Measurements from ENCODE around the gene LTBP1.
"Not testable (repeated sequence)": the region's sequence is repeated elsewhere in the genome, so short reads cannot be mapped to it uniquely, and the experiment has no call there.

The LTBP1 gene

DNA sequence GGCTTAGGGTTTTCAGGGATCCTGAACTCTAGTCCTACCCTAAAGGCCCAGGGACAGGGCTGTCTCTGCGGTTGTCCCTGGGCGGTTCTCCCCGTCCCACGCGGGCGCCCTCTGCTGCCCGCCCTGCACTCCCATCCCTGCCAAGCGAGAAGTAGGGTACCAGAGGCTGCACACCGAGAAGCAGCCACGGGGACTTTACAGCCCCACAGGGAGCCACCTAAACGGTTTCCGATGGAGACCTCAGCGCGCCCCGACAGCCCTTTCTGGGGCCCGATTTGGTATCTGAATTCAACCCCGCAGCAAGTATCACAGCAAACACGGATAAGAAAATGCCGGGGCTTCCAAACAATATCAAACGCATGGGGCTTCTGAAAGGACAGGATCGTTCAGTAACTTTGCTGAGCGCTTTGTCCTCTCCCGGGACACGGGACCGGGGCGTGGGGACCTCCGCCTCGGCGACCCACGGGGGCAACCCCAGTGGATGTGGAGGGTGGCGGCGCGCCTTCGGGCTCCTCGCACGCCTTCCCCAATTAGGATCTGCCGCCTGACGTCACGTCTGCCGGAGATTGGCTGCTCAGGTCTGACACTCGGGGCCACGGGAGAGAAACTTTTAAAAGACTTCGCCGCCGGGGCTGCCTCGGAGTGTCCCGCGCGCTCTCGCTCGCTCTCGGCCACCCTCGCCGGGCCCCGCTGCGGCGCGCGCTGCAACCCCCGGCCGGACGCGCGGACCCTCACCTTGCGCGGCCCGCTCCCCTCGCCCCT lies at the start of gene LTBP1:
LTBP1 (plus strand) TSS at position 640 of the 762 bp plus-strand sequence. CDS start 372 bp downstream, outside the sequence.
- DNase-seq = no peak

DNA sequence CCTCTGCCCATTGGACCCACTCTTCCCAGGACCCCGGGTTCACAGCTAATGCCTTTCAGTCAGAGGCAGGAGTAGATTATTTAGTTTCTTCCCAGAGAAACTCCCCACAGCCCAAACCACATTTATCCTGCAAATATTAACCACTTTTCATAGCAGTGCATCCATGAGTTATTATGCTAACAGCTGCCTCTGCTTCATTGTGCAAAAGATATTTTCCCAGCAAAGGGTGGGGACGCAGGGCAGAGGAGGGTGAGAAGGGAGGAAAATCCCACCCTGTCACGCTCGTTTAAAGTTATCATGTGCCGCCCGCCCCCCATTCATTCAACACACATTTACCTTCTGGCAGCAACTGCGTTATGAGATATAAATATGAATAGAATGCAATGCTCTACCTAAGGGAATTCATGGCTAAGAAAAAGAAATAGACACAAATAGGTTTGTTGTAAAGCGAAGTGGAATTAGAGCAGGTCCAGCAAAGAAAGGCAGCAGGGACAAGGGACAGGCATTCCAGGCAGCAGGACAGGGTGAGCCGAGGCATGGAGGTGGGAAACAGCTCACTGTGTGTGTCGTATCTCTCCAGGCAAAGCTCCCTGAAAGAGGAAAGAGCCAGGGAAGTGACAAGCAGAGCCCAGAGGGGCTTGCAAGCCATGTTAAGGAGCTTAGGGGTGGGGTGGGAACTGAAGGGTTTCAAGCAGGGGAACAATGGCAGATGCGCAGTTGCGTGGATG lies 46.3 kb upstream of the LTBP1 start:
- no peak for DNase-seq

DNA sequence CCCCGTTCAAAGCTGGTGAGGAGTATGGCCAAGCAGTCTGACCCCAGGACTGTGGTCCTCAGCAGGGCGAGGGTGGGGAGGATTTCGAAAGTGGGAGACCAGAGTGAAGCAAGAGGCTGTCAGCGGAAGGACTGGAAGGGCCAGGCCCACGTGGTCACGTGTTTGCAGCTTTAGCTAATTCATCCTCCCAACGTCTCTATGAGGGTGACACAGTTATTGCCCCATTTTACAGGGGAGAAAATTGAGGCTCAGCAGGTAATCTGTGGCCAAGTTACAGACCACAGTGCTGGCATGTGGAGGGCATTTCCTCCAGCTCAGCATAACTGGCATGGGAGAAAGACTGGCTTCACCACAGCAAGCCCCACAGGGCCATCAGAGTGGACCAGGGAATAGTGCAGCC lies 45.4 kb upstream of the LTBP1 start:
- DNase-seq = peak; percentile 35

DNA sequence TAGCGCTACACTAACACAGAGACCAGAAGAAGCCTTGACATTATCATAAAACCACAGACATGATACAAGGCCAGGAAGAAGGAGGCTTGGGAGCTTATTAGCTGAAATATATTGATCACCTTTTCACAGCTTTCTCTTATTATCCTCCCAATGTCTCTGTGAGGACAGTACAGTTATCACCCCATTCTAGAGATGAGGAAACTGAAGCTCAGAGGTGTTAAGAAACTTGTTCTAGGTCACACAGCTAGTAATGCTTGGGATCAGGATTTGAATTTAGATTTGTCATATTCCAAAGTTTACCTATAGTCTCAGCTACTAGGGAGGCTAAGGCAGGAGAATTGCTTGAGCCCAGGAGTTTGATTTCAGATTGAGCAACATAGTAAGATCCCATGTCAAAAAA lies 44.6 kb upstream of the LTBP1 start:
- no peak for DNase-seq

DNA sequence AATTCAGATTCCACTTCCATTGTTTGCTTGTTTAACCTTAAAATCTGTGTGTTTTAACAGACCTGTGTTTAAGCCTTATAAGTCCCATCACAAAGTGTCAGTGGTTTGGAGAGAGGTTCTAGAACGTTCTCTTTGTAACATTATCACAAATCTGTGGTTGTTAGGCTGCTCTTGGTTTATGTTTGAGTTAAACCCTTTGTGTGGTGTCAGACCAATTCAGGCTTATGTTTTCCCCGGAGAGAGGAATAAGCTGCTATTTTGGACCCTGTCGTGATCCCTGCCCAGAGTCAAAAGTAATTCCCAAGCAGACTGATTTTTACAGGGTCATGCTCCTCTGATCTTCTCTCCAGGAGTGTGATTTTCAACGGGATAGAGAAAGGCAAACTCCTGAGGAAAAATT lies 43.8 kb upstream of the LTBP1 start:
- no peak for DNase-seq

- DNase-seq = no peak
These were observed 42.7 kb upstream of the LTBP1 start for GRCh38 chr2:32904074-32904473.

GRCh38 chr2:32904751-32905150 lies 42.0 kb upstream of the LTBP1 start:
- no peak for DNase-seq

- DNase-seq = no peak
These were observed 41.5 kb upstream of the LTBP1 start for GRCh38 chr2:32905270-32905669.

GRCh38 chr2:32910883-32911598 lies 35.7 kb upstream of the LTBP1 start:
- DNase-seq = no peak

GRCh38 chr2:32915694-32916093 lies 31.1 kb upstream of the LTBP1 start:
- no peak for DNase-seq

DNA sequence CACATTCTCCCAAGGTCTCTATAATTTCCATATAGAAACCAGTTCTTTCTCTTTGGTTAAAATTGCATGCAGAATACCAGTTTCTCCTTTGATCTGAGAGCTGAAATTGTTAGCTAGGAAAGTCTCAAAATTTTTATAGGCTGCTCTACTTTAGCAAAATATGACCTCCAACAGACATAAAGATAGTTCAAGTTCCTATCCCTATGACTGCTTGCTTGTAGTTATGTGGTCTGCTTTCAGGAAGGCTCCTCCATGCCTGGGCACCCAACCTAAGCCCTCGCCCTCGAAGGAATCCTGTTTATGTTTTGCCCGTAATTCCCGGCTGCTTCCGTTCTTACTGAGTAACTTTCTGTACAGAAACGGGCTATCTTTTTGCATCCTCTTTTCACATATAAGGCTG lies 28.0 kb upstream of the LTBP1 start:
- no peak for DNase-seq

DNA sequence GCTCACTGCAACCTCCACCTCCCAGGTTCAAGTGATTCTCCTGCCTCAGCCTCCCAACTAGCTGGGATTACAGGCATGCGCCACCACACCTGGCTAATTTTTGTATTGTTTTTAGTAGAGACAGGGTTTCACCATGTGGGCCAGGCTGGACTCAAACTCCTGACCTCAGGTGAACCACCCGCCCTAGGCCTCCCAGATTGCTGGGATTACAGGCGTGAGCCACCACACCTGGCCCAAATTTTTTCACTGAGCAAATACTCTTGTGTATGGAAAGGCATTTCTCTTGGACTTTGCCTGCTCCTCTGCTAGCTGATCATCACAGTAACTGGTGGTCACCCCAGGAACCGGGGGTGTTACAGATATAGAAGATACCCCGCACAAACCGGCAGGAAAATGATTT lies 26.9 kb upstream of the LTBP1 start:
- DNase-seq = not testable (repeated sequence)

DNA sequence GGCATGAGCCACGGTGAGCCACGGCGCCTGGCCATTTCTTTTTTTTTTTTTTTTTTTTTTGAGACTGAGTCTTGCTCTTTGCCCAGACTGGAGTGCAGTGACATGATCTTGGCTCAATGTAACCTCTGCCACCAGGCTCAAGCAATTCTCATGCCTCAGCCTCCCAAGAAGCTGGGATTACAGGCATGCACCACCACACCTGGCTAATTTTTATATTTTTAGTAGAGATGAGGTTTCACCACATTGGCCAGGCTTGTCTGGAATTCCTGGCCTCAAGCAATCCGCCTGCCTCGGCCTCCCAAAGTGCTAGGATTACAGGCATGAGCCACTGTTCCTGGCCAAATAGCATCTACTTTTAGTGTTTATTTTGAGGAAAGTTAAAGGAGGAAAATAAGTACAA lies 25.3 kb upstream of the LTBP1 start:
- DNase-seq = not testable (repeated sequence)

DNA sequence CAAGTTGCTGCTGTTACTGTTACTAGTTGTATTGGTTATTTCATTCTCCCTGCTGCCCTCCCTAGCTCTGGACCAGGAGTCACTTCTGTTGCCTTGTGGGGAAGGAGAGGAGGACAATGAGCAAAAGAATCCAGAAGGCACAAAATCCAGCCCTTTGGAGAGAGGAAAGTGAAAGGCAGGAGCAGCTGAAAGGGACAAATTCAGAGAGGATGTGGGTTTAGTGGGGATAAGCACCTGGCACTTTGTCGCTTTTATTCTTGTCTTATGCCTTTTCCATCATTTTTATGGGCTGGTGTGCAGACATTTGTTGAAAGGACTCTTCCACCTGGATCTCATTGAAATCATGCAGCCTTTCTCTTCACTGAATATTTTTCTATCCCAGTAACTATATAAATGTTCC lies 24.3 kb upstream of the LTBP1 start:
- DNase-seq = no peak

GRCh38 chr2:32923109-32923508 lies 23.6 kb upstream of the LTBP1 start:
- no peak for DNase-seq

GRCh38 chr2:32925283-32925815 lies 21.4 kb upstream of the LTBP1 start:
- DNase-seq = no peak

- no peak for DNase-seq
These were observed 20.6 kb upstream of the LTBP1 start for GRCh38 chr2:32925976-32926707.

DNA sequence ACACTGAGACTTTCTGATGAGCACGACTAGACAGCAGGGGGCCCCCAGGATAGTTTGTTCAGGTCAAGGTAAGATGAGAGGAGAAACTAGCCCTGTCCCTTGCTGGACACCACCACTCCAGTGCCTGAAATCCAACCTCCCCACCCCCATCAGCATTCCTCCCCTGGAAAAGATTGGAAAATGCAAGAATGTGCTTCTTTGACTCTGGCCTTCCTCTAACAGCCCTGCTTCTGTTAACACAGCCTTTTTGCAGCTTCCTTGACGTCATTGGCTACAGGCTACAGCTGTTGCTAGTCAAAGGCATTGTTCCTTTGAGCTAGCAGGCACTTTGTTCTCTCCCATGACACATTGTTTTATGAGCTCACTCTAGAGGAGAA lies 20.1 kb upstream of the LTBP1 start:
- DNase-seq = no peak

DNA sequence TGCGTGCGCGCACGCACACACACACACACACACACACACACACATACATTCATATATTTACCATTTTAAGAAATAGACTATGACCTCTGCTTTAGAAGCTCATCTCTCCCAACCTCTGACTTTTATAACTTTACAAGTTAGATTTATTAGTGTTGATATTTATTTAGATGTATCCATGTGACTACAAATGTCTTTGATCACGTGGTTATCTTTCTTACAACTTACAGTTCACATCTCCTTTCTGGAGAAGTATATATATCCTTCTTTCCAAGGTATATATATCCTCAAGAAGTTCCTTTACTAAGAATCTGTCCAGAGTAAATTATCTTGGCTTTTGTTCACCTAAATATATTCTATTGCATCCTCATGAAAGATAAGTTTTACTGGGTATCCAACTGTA lies 16.3 kb upstream of the LTBP1 start:
- no peak for DNase-seq

DNA sequence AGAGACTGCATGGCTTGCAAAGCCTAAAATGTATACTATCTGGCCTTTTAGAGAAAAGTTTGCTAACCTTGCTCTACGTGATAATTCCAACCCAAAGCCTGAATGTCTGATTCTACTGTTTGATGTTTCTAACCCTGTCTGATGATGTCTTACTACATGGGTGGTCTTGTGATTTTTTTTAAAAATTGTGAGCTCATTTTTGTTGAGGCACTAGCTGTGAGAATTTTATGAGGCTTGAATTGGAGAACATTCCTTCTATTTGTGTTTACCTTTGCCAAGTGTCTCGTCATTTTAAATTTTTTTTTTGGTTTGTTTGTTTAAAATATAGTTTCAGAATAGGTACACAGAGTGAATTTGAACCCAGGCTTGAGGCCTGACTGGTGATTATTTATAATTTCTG lies 15.2 kb upstream of the LTBP1 start:
- no peak for DNase-seq

- no peak for DNase-seq
These were observed 14.6 kb upstream of the LTBP1 start for GRCh38 chr2:32931945-32932709.
